ENCODE results near the gene SYTL3. TPM values are rescaled to one million over a fixed set of nuclear protein-coding genes. Genes with fewer than 3 reads are reported as not detected.

The SYTL3 gene
- total RNA-seq, 1 donor from 2014 or later = 6.0 TPM

DNA sequence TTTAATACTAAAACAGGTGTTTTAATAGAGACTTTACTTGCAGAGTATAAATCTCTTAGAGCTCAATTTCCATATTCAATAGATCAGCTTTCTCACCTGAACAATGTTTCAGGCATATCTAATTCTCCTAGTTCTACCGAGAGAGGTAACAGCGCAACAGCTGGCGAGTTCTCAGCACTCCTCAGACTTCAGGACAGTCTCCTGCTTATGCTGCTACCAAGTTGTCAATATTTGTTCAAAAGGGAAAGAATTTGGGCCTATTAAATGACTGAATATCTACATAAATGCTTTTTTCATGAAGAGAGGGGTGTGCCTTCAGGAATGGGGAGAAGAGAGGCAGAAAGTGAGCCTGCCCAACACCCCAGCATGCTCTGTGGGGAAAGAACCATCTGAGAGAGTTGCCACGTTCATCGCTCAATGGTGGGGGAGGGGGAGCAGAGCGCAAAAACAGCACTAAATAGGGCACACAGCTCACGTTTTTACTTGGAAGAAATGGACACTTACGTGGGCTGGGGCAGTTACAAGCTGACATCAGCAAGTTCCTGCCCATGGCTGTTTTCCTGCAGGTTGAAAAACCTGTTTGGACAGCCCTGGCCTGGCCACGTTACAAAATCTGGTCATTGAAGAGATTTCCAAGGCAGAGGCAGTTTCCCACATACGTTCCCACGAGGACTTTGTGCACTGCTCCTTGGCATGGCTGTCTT is 131.3 kb downstream of the SYTL3 start:
- H3K4me1 Mint-ChIP-seq = peaks cover 2% of the 10 kb centered on the region
- CTCF ChIA-PET = interaction anchor here (0.8 to 1.2 kb wide), 2 partner anchors 12 to 77 kb away, joined by 3 to 4 read pairs; no protein-coding TSS in a partner anchor
- ATAC-seq (ENCODE audit: low read depth) (no peak), DNase-seq (no peak)
- H3K9me3 Mint-ChIP-seq = no peaks in the 10 kb centered on the region
- H3K27ac Mint-ChIP-seq = peak overlapping the region; percentile 56
- intact Hi-C loops (cut with micrococcal nuclease) = no loop called here
- no peak overlapping the region for H3K4me3 Mint-ChIP-seq
- H3K27me3 Mint-ChIP-seq = no peaks in the 10 kb centered on the region
- POLR2A ChIA-PET = interaction anchor here (0.5 to 3.5 kb wide), 8 partner anchors 7 to 89 kb away, joined by 3 to 11 read pairs (median 4); no protein-coding TSS in a partner anchor
- H3K36me3 Mint-ChIP-seq (ENCODE audit: low read depth) = peaks cover 91% of the 10 kb centered on the region
- TF ChIP-seq, protein P1, sequence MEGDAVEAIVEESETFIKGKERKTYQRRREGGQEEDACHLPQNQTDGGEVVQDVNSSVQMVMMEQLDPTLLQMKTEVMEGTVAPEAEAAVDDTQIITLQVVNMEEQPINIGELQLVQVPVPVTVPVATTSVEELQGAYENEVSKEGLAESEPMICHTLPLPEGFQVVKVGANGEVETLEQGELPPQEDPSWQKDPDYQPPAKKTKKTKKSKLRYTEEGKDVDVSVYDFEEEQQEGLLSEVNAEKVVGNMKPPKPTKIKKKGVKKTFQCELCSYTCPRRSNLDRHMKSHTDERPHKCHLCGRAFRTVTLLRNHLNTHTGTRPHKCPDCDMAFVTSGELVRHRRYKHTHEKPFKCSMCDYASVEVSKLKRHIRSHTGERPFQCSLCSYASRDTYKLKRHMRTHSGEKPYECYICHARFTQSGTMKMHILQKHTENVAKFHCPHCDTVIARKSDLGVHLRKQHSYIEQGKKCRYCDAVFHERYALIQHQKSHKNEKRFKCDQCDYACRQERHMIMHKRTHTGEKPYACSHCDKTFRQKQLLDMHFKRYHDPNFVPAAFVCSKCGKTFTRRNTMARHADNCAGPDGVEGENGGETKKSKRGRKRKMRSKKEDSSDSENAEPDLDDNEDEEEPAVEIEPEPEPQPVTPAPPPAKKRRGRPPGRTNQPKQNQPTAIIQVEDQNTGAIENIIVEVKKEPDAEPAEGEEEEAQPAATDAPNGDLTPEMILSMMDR (IDR thresholded peaks at IDR 0.05) = no peak

GRCh38 chr6:158781692-158782373 is 132.0 kb downstream of the SYTL3 start:
- DNase-seq (no peak), ATAC-seq (ENCODE audit: low read depth) (no peak)
- CTCF ChIA-PET = no interaction called here
- H3K4me3 Mint-ChIP-seq = no peak overlapping the region
- H3K27ac Mint-ChIP-seq = no peak overlapping the region
- peaks cover 91% of the 10 kb centered on the region for H3K36me3 Mint-ChIP-seq (ENCODE audit: low read depth)
- H3K27me3 Mint-ChIP-seq = no peaks in the 10 kb centered on the region
- POLR2A ChIA-PET = interaction anchor here (0.9 to 3.5 kb wide), 3 partner anchors 16 to 88 kb away, joined by 8 to 11 read pairs (median 10); no protein-coding TSS in a partner anchor
- TF ChIP-seq, protein P1 (IDR thresholded peaks at IDR 0.05) = no peak
- H3K9me3 Mint-ChIP-seq = no peaks in the 10 kb centered on the region
- intact Hi-C loops (cut with micrococcal nuclease) = no loop called here
- peaks cover 9% of the 10 kb centered on the region for H3K4me1 Mint-ChIP-seq

GRCh38 chr6:158782432-158783166 is 132.7 kb downstream of the SYTL3 start:
- no peaks in the 10 kb centered on the region for H3K9me3 Mint-ChIP-seq
- ChIA-PET CTCF (no interaction called here), POLR2A (interaction anchor here (0.9 to 3.5 kb wide), 3 partner anchors 16 to 87 kb away, joined by 3 to 11 read pairs (median 8); no protein-coding TSS in a partner anchor)
- DNase-seq = no peak
- peaks cover 90% of the 10 kb centered on the region for H3K36me3 Mint-ChIP-seq (ENCODE audit: low read depth)
- H3K27ac Mint-ChIP-seq = no peak overlapping the region
- no peak overlapping the region for H3K4me3 Mint-ChIP-seq
- intact Hi-C loops (cut with micrococcal nuclease) = no loop called here
- ATAC-seq (ENCODE audit: low read depth) = no peak
- no peaks in the 10 kb centered on the region for H3K27me3 Mint-ChIP-seq
- peaks cover 15% of the 10 kb centered on the region for H3K4me1 Mint-ChIP-seq
- TF ChIP-seq, protein P1 (IDR thresholded peaks at IDR 0.05) = no peak

DNA sequence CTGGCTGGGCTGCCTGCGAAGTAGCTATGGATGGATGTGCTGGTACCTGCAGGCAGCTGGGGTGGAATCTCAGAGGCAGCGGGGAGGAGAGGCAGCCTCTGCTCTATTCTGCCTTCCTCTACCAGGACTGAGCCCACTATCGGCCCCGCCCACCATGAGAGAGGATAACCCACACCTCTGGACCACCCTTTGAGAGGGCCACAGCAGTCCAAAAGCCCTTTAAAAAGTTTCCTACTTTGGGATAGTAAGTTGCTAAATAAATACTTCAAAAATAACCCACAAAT is 133.3 kb downstream of the SYTL3 start:
- CTCF ChIA-PET = no interaction called here
- TF ChIP-seq, protein P1 (IDR thresholded peaks at IDR 0.05) = no peak
- DNase-seq (no peak), ATAC-seq (ENCODE audit: low read depth) (no peak)
- peaks cover 89% of the 10 kb centered on the region for H3K36me3 Mint-ChIP-seq (ENCODE audit: low read depth)
- no peaks in the 10 kb centered on the region for H3K27me3 Mint-ChIP-seq
- intact Hi-C loops (cut with micrococcal nuclease) = no loop called here
- no peaks in the 10 kb centered on the region for H3K9me3 Mint-ChIP-seq
- no peak overlapping the region for H3K27ac Mint-ChIP-seq
- H3K4me3 Mint-ChIP-seq = no peak overlapping the region
- H3K4me1 Mint-ChIP-seq = peaks cover 17% of the 10 kb centered on the region
- POLR2A ChIA-PET = interaction anchor here (1.1 to 3.5 kb wide), 2 partner anchors 68 to 87 kb away, joined by 3 to 11 read pairs; no protein-coding TSS in a partner anchor

Data from activated B cell treated with CpG ODN at 0.5 μM for 24 hours (primary cell).